Upper lobe of right lung (tissue), 1 donor: Measurements from ENCODE around the gene SS18L1. TPM values are rescaled to one million over a fixed set of nuclear protein-coding genes. Genes with fewer than 3 reads are reported as not detected.

Experiments used
- ATAC-seq: fragments of 200-7000 bp; cut with Tn5 transposase; one replicate; pipeline ENCODE4 v1.9.1; 2020; ENCODE audit warnings: mild to moderate bottlenecking, moderate library complexity
- DNase-seq: peaks from one replicate; pipeline ENCODE4 v3.0.0-alpha.2; 2020
- H3K27ac ChIP-seq: fragments of 200-600 bp; one replicate; pipeline ENCODE4 v1.8.0; 2022
- H3K27me3 ChIP-seq: fragments of 200-600 bp; one replicate; pipeline ENCODE4 v1.8.0; 2022; ENCODE audit warnings: mild to moderate bottlenecking
- H3K36me3 ChIP-seq: fragments of 200-600 bp; one replicate; pipeline ENCODE4 v1.8.0; 2022
- H3K4me1 ChIP-seq: fragments of 200-600 bp; one replicate; pipeline ENCODE4 v1.8.0; 2022
- H3K4me3 ChIP-seq: fragments of 200-600 bp; one replicate; pipeline ENCODE4 v1.8.0; 2022; ENCODE audit warnings: mild to moderate bottlenecking
- H3K9me3 ChIP-seq: fragments of 200-600 bp; one replicate; pipeline ENCODE4 v1.8.0; 2022
- intact Hi-C: fragments of 100-400 bp; cut with DNase I; formaldehyde crosslinking; loops from one replicate; pipeline ENCODE4 v1.11.0; 2022
- long read RNA-seq: library from polyadenylated mRNA; unstranded; transcript quantifications from one replicate; pipeline ENCODE4 v2.0.0, GENCODE V29; 2021
- total RNA-seq: library from RNA; stranded (reverse); fragmentation: NEBNext Ultra II Directional; extraction: Animal tissue kit (Norgen Biotek cat#: 25700); gene quantifications from one replicate; pipeline ENCODE4 v1.2.1, GENCODE V29; 2021
- TF ChIP-seq, protein P1 (sequence below): fragments of 200-600 bp; IDR thresholded peaks from one replicate; pipeline ENCODE4 v1.8.0; 2022; ENCODE audit warnings: antibody characterized with exemption
- donor health status: DM: no; HTN: yes; CAD: no; lungs with severe emphysema.

The SS18L1 gene, protein sequence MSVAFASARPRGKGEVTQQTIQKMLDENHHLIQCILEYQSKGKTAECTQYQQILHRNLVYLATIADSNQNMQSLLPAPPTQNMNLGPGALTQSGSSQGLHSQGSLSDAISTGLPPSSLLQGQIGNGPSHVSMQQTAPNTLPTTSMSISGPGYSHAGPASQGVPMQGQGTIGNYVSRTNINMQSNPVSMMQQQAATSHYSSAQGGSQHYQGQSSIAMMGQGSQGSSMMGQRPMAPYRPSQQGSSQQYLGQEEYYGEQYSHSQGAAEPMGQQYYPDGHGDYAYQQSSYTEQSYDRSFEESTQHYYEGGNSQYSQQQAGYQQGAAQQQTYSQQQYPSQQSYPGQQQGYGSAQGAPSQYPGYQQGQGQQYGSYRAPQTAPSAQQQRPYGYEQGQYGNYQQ
- total RNA-seq, result 12.6 TPM
- long read RNA-seq, partial matches to known transcripts, result 1 of 9 reads
- long read RNA-seq, other reads (novel, unspliced or antisense), result 8 of 9 reads

DNA sequence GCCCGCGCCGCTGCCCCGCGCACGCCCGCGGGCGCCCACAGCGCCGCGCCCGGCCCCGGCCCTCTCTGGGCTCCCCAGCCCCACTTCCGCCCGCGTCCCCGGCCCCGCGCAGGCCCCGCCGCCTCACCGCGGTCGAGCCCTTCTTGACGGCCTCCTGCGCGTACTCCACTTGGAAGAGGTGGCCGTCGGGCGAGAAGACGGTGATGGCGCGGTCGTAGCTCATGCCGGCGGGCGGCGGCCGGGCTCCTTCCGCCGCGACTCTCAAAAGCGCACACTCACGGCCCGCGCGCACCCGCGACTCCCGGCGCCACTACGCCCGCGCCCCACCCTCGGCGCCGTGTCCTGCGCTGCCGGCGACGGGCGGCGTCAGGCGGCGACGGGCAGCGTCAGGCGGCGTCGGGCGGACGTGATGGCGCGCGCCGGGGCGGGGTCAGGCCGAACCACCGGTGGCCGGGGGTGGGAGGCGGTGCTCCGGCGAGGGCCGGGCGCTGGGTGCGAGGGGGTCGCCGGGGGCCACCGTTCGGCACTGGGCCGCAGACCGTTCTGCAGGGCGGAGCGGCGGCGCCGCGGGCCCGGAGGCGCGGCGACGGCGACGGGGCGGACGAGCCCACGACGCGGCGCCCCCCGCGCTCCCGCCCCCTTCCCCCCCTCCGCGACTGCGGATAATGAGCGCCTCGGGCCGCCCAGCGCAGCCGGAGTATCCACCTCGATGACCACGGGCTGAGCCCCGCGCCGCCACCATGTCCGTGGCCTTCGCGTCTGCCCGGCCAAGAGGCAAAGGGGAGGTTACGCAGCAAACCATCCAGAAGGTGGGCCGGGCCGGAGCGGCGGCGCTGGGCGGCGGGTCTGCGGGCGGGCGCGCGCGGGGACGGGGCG is at the start of gene SS18L1, which contains the start of gene PSMA7:
TSS of gene SS18L1 (plus strand) at position 689 of the 876 bp plus-strand sequence. CDS start at position 741, 52 bp downstream.
TSS of gene PSMA7 (minus strand) at position 314 of the 876 bp plus-strand sequence. CDS start at position 223, 91 bp downstream.
- H3K27ac ChIP-seq, result peak within 1 kb of the TSS; percentile 89
- H3K4me1 ChIP-seq, result peaks cover 24% of the 10 kb centered on the region
- peak within 1 kb of the TSS; percentile 83 for H3K4me3 ChIP-seq
- DNase-seq, result peak; percentile 95
- intact Hi-C loops, result no loop called here
- ATAC-seq, result peak; percentile 94
- H3K9me3 ChIP-seq, result no peaks in the 10 kb centered on the region
- peaks cover 24% of the 10 kb centered on the region for H3K36me3 ChIP-seq
- TF ChIP-seq, protein P1, sequence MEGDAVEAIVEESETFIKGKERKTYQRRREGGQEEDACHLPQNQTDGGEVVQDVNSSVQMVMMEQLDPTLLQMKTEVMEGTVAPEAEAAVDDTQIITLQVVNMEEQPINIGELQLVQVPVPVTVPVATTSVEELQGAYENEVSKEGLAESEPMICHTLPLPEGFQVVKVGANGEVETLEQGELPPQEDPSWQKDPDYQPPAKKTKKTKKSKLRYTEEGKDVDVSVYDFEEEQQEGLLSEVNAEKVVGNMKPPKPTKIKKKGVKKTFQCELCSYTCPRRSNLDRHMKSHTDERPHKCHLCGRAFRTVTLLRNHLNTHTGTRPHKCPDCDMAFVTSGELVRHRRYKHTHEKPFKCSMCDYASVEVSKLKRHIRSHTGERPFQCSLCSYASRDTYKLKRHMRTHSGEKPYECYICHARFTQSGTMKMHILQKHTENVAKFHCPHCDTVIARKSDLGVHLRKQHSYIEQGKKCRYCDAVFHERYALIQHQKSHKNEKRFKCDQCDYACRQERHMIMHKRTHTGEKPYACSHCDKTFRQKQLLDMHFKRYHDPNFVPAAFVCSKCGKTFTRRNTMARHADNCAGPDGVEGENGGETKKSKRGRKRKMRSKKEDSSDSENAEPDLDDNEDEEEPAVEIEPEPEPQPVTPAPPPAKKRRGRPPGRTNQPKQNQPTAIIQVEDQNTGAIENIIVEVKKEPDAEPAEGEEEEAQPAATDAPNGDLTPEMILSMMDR, result no peak
- H3K27me3 ChIP-seq, result no peaks in the 10 kb centered on the region

DNA sequence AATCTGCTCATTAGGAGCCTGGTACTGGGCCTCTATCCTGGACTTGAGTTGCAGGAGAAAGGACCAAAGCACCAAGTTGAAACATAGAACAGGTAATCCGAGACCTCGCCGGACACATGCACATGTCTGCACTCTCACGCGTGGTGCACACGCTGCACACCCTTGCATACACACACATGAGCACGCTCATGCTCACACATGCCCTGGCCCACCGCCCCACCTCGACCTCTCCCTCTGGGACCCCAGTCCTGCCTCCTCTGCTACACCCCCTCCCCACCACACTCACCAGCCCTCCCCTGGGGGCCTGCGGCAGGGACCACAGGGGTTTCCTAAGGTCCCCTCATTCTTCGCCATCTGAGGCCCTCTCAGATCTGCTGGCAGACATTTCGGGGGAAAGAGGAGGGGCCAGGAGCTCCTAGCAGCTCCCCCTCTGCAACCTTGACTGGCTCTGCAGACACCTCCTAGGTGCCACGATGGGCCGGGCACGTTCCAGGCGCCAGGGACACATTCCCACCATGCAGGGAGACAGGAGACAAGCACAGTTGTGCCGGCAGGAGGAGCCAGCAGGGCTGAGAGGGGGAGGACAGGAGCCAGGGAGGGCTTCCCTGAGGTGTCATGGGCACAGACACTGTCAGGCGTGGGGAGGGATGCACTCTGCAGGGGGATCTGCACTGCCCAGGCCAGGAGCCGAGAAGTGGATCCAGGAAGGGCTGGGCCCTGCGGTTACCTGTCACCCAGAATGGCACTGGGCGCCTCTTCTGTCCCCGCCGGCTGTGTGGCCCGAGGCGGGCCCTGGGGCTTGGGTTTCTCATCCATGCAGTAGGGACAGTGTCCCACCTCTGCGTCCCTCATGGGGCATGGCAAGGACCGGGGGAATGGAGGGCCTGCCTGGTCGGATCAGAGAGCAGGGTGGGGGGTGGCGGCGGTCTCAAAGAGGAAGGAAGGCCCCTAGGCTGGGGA is 46.9 kb upstream of the SS18L1 start:
- Histone ChIP-seq H3K9me3 (peaks cover 4% of the 10 kb centered on the region), H3K36me3 (no peaks in the 10 kb centered on the region), H3K27ac (no peak overlapping the region), H3K4me3 (no peak overlapping the region), H3K4me1 (no peaks in the 10 kb centered on the region), H3K27me3 (no peaks in the 10 kb centered on the region)
- ATAC-seq (no peak), DNase-seq (no peak)
- intact Hi-C loops, result no loop called here
- TF ChIP-seq, protein P1, result no peak

DNA sequence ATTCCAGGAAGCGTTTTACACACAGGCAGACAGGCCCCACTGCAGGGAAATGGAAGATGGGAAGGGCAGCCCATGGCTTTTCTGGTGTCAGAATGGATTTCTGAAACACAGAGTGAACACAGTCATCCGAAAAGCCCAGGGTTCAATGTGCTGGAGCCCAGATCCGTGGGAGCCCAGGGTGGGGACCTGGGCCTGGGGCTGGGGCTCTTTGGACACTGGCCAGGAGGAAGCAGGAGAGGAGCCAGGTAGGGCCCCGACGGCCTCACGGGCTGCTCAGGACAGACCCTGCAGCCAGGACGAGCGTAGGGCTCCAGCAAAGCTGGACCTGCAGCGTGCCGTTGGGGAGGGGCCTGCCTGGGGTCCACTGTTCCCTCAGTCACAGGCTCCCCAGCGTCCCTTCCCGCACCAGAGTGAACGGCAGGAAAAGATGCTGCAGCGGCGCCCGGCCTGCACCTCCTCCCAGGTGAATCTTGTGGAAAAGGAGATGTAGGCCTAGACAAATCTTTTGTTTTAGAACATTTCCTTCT is 45.6 kb upstream of the SS18L1 start:
- H3K36me3 ChIP-seq, result no peaks in the 10 kb centered on the region
- intact Hi-C loops, result no loop called here

DNA sequence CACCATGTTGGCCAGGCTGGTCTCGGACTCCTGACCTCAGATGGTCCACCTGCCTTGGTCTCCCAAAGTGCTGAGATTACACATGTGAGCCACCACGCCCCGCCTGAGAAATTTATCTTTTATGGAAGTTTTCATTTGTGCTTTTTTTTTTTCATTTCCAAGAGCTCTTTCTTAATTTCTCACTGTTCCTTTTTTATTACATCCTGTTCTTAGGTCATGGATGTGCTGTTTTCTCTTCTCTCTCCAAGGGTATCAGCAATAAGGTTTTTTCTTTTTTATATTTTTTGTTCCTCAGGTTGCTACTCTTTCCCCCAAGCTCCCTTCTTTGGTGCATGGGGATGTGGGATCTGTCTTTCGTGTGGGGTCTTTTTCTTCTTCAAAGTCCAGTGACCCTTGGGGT is 42.5 kb upstream of the SS18L1 start:
- ATAC-seq, result no peak
- Histone ChIP-seq H3K9me3 (peaks cover 4% of the 10 kb centered on the region), H3K36me3 (no peaks in the 10 kb centered on the region), H3K27ac (no peak overlapping the region), H3K4me1 (no peaks in the 10 kb centered on the region), H3K27me3 (peaks cover 9% of the 10 kb centered on the region), H3K4me3 (no peak overlapping the region)
- no peak for DNase-seq
- intact Hi-C loops, result no loop called here
- TF ChIP-seq, protein P1, result no peak

More for the DNA sequence above, 45.6 kb upstream of the SS18L1 start:
- DNase-seq (no peak), ATAC-seq (no peak)
- no peaks in the 10 kb centered on the region for H3K4me1 ChIP-seq
- H3K9me3 ChIP-seq, result peaks cover 4% of the 10 kb centered on the region
- H3K4me3 ChIP-seq, result no peak overlapping the region
- H3K27ac ChIP-seq, result no peak overlapping the region
- H3K27me3 ChIP-seq, result no peaks in the 10 kb centered on the region
- TF ChIP-seq, protein P1, result no peak
